ENCODE measurements around the gene TMEM120B.
"Not testable (repeated sequence)": the region's sequence is repeated elsewhere in the genome, so short reads cannot be mapped to it uniquely, and the experiment has no call there.

The TMEM120B gene

GRCh38 chr12:121776190-121777098 is 63.9 kb downstream of the TMEM120B start:
- DNase-seq: peak; percentile 40

DNA sequence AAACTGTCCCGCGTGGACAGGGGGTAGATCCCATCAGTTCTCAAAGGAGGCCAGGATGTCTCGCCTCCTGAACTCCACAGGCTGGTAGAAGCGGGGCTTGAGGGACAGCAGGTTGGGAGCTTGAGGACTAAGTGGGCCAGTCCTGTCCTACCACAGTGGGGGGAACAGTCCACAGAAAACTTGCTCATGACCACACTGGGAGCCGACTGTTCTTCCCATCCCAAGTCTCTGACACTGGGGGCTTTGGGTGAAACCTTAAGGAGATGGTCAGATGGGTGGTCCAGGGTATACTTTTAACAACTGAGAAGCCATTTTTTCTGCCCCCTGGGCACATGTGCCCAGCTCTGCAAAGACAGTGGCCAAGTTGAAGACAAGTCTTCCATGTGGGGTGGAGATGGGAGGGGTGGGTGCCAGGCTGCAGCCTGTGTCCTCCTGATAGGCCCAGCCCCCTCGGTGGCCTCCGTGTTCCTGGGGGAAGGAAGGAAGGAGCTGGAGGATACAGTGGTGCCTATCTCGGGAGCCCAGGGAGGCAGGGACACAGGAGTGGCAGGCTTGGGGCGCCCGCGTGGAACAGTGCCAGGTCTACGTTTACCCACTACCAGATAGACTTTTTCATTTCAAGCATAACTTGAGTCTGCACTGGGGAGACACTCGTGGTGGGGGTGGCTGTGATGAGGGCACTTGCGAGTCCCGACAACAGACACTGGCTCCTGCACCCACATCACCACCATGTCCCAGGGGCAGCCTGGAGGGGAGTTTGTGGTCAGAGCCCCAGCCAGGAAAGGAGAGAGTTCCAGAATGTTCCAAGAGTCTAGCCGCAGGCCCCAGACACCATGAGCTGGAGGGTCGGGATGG is 66.2 kb downstream of the TMEM120B start:
- DNase-seq: no peak

GRCh38 chr12:121779422-121779895 is 66.9 kb downstream of the TMEM120B start:
- no peak for DNase-seq

DNA sequence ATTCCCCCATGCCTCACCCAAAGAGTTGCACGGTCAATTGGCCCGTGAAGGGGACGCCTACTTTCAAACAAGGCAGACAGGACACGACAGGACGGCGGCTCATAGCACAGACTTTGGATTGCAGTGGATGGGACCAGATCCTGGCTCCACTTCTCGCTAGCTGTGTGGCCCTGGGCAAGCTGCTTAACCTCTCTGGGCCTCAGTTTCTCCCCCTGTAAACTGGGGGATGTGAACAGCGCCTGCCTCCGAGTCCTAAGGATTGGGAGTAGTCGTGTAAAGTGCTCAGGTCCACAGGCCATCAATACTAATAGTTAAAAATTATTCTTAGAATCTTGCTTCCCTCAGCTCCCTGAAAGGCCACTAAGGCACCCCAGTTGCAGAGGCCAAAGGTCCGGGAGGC is 67.9 kb downstream of the TMEM120B start:
- no peak for DNase-seq

DNA sequence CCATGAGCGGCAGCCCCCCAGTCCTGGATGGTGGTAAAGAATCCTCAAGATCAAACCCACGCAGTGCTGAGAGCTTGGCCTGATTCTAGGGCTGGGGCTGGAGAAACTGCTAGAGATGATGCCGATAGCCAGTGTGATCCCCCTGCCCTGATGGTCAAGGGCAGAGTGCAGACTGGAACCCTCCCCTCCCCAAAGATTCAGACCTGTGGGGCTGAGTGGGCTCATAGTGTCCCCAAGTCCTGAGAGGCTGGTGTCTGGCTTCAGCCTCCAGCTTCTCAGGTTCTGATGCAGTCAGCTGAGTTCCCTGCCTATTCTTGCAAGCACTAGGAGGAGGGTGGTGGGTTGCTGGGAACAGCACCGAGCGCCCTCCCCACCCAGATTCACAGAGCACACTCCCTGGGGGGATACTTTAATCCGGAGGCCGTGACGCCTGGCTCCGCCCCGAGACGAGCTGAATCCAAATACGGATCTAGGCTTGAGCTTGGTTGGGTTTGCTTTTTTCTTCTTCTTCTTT is 69.0 kb downstream of the TMEM120B start:
- no peak for DNase-seq

- DNase-seq: no peak
Measured at GRCh38 chr12:121781998-121782979, 69.7 kb downstream of the TMEM120B start.

DNA sequence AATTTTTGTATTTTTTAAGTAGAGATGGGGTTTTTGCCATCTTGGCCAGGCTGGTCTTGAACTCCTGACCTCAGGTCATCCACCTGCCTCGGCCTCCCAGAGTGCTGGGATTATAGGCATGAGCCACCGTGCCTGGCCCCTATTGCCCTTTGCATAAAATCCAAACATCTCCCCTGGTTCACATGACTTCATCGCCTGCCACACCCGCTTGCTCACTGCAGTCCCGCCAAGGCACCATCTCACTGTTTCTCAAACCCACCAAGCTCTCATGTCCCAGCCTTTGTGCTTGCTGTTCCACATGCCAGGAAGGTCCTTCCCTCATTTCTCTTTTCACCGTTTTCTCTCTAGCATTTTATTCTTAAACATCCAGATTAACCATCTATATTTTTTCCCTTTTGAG is 71.2 kb downstream of the TMEM120B start:
- no peak for DNase-seq

- no peak for DNase-seq
Measured at GRCh38 chr12:121784460-121784859, 71.9 kb downstream of the TMEM120B start.

GRCh38 chr12:121786440-121786825 is 73.9 kb downstream of the TMEM120B start:
- no peak for DNase-seq

DNA sequence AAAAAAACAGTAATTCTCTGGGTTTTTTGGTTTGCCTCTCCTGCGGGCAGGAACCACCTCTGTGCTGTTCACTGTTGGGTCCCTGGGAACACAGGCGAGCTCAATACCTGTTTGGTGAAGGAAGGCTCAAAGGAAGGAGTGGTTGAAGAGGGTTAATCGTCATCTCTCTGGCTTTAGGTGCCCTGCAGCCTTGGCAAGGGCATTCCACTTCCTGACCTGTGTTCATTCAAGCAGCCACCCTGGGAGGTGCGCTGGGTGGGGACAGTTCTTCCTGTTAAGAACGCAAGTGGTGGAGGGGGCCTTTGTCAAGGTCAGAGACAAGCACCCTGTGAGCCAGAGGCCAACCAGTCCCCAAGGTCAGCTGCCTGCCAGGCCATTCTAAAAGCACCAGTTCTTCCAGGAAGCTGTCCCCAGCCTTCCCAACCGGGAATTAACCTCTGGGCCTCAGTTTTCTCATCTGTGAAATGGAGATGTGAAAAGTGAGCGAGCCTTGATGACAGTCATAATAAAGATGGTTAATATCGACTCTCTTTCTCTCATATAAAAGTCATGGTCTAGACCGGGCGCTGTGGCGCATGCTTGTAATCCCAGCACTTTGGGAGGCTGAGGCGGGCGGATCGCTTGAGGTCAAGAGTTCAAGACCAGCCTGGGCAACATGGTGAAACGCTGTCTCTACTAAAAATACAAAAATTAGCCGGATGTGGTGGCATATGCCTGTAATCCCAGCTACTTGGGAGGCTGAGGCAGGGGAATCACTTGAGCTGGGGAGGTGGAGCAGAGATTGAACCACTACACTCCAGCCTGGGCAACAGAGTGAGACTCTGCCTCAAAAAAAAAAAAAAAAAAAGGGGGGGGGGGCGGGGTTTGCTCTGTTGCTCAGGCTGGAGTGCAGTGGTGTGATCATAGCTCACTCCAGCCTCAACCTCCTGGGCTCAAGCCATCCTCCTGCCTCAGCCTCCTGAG is 74.8 kb downstream of the TMEM120B start:
- DNase-seq: no peak

- no peak for DNase-seq
Measured at GRCh38 chr12:121788176-121788818, 75.7 kb downstream of the TMEM120B start.

GRCh38 chr12:121789233-121789781 is 76.8 kb downstream of the TMEM120B start:
- DNase-seq: no peak

DNA sequence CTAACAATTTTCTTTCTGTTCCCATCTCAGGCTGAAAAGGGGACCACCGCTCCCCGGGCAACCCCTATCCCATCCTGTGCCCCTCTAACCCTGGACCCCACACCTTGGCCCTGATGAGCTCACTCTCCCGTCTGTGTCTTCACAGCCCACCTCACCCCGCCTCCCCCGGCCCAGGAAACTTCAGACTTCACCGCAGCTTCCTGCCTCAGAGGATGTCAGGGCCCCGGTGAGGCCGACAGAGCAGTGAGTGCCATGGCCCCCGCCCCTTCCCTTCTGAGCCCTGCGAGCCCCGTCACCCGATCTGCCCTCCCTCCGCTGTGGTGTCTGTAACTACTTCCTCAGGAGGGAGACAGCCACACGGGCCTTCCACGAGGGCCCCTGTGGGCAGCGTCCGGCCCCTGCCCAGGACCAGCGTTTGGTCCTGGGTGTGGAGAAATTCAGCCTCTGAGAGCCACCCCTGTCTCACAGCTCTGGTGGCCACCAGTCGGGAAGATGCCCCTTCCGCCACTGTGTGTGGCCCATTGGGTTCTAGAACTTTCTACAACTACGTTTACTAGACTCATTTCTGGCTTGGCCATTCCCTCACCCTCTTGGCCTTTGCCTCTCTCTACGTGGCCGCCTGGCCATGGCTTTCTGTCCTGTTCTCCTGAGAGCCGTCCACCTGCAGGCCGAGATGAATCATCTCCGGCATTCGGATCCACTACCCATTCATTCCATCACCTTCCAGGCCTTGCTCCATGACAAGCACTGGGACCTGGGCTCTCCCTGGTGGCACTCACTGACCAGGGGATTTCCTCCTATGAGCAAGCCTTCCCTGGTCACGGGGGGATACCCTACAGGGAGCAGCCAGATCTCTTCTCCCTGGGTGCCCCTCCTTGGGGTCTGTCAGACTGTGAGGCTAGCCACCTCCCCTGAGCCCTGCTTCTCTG is 77.5 kb downstream of the TMEM120B start:
- DNase-seq: no peak

DNA sequence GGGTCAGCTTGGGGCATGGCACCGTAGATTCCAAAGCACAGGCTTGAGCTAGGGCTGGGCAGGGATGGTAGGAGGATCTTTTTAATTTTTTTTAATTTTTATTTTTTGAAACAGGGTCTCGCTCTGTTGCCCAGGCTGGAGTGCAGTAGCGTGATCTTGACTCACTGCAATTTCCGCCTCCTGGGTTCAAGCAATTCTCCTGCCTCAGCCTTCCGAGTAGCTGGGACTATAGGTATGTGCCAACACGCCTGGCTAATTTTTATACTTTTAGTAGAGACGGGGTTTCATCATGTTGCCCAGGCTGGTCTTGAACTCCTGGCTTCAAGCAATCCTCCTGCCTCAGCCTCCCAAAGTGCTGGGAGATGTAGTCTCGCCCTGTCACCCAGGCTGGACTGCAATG is 78.2 kb downstream of the TMEM120B start:
- not testable (repeated sequence) for DNase-seq

DNA sequence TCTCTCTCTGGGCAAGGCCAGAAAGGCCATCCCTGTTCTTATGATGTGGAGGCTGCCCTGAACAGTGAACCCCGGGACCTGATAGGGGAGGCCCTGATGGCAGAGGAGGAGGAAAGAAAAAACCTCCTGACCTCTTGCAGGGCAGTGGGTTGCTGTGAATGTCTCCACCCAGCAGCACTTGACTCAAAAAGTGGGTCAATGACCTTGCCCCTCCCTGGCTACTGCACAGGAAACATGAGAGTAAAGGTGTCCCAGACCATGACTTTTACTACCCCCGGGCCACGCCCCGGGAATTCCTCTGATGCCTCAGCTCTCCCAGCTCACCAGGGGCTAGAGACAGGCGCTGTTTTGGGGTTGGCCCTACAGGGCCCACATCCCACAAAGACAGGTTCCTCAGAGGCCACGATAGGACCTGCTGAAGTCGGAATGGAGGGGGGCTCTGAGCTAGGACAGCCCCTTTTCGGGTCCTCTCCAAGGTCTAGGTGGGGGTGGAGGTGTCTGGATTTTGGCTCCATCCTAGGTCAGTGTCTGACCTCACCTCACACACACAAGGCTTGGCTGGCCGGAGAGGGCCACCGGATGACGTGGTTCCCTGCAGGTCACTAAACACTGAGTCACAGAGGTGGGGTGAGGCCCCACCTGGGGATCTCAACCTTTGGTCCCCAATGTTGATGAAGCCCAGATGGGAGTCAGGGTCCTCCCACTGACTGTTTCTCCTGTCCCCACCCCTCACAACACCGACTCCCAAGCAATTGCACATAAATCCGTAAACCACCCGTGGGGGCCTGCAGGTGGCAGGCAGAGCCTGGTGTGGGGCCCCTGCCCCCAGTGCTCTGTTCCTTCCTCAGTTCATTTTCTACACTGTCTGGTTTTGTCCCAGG is 79.4 kb downstream of the TMEM120B start:
- DNase-seq: no peak

GRCh38 chr12:121792607-121793439 is 80.3 kb downstream of the TMEM120B start:
- no peak for DNase-seq

DNA sequence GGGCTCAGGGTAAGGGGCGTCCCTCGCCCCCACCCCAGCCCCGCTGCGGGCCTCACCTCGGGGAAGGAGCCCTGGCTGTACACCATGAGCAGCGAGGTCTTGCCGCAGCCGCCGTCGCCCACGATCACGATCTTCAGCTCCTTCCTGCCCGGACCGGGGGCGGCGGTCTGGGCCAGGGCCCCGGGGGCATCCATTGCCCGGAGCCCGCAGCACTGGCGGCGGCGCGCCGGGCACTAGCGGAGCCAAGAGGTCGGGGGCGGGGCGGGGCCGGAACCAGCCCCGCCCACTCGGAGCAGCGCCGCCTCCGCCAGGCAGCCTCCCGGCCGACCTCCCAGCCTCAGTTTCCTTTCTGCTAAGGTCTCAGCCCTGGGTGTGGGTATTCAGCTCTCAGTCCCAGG is 80.9 kb downstream of the TMEM120B start, which contains the start of gene RHOF:
TSS of gene RHOF (minus strand) at position 249 of the 398 bp plus-strand sequence. CDS start at position 194, 55 bp downstream.
- DNase-seq: no peak

Measured in NCI-H2107 (cell line).